ENCODE data around the gene RAB11FIP3. TPM values are rescaled to one million over a fixed set of nuclear protein-coding genes. Genes with fewer than 3 reads are reported as not detected.
"Not testable (repeated sequence)": the region's sequence is repeated elsewhere in the genome, so short reads cannot be mapped to it uniquely, and the experiment has no call there.

The RAB11FIP3 gene
- total RNA-seq, 1 donor from 2014 or later, result 53.8 TPM

GRCh38 chr16:422179-422578 is 3.3 kb upstream of the RAB11FIP3 start:
- DNase-seq (ENCODE audit: extremely low read depth, low read depth, low spot score), result not testable (repeated sequence)

- peak; percentile 88 for DNase-seq (ENCODE audit: extremely low read depth, low read depth, low spot score)
Observed at GRCh38 chr16:424033-424622, 1.3 kb upstream of the RAB11FIP3 start.

DNA sequence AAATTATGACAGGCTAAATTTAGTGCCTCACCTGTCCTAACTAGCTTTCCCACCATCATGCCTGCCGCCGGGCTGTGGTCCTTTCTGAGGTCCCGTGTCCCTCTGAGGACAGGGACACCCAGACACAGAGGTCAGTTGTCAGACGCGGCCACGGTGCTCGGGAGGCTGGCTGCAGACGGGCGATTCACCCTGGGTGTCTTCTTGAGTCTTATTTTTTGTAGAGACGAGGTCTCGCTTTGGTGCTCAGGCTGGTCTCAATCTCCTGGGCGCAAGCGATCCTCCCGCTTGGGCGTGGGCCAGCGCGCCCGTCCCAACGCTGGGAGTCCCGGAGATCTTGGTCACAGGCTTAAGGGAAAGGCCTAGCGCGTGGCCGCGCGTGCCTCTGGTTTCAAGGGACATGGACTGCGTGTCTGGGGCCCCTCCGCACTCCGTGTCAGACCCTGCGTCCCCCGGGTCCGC is 797 bp upstream of the RAB11FIP3 start:
- no peak for DNase-seq (ENCODE audit: extremely low read depth, low read depth, low spot score)

- DNase-seq (ENCODE audit: extremely low read depth, low read depth, low spot score), result no peak
Observed at GRCh38 chr16:425740-426114, 278 bp downstream of the RAB11FIP3 start.

DNA sequence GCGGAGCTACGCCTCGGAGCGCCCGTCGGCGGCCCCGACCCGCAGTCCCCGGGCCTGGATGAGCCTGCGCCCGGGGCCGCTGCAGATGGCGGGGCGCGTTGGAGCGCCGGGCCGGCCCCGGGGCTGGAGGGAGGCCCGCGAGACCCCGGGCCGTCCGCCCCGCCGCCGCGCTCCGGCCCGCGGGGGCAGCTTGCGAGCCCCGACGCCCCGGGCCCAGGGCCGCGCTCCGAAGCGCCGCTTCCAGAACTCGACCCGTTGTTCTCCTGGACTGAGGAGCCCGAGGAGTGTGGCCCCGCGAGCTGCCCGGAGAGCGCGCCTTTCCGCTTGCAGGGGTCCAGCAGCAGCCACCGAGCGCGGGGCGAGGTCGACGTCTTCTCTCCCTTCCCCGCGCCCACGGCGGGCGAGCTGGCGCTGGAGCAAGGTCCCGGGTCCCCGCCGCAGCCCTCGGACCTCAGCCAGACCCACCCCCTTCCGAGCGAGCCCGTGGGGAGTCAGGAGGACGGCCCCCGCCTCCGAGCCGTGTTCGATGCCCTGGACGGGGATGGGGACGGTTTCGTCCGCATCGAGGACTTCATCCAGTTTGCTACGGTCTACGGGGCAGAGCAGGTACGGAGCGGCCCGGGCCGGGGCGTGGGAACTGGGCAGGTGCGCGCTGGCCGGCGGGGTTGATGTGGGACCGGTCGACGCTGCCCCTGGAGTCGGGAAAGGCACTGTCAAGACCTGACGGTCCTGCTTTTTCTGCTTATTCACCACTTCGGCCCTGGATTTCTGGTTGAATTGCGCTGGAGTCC is 861 bp downstream of the RAB11FIP3 start:
- no peak for DNase-seq (ENCODE audit: extremely low read depth, low read depth, low spot score)

GRCh38 chr16:426906-427249 is 1.4 kb downstream of the RAB11FIP3 start:
- DNase-seq (ENCODE audit: extremely low read depth, low read depth, low spot score), result no peak

- no peak for DNase-seq (ENCODE audit: extremely low read depth, low read depth, low spot score)
Observed at GRCh38 chr16:427250-427649, 1.8 kb downstream of the RAB11FIP3 start.

DNA sequence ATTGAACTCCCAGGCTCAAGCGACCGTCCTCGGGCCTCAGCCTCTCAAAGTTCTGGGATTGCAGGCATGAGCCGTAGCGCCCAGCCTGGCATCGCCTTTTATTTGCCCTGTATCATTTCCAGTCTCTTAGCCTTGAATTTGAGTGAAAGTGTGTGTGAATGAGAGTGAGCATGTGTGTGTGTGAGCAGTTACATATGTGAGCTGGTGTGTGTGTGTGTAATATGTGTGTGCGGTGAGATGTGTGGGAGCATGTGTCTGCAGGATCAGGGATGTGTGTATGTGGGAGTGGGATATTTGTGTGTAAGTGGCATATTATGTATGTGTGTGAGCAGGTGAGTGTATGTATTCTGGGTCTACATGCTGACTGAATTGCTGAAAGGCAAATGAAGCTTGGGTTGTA is 5.5 kb downstream of the RAB11FIP3 start:
- DNase-seq (ENCODE audit: extremely low read depth, low read depth, low spot score), result no peak

DNA sequence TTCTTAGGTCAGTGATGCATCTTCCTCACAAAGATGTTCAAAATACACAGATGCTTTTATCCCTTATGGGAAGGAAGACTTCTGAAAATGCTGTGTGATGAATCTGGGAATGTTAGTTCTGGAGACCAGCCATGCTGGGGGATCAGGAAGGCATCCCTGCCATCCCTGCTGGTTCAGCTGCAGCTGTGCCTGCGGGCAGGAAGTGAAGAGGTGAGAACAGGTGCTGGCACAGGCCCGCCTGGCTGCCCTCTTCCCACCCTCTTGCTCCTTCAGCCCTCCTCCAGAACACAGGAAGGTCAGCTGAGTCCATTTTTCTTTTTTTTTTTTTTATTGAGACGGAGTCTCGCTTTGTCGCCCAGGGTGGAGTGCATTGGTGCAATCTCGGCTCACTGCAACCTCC is 15.2 kb downstream of the RAB11FIP3 start:
- DNase-seq (ENCODE audit: extremely low read depth, low read depth, low spot score), result no peak

DNA sequence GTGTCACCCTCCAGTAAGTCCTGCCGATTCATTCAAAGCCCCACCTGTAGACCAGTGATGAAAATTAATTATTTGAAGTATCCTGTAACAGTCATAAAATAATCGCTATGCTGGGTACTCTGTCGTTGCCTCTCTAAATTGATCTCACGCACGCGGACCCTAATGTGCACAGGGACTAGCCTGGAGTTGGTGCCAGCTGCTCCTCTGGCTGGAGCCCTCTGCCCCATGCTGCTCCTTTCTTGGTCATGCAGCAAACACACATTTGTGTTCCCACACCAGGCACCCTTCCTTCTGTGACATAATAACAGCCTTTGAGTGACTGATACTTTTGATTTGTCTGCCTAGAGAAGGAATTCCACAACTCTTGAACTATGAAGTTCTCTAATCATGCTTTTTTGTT is 16.0 kb downstream of the RAB11FIP3 start:
- no peak for DNase-seq (ENCODE audit: extremely low read depth, low read depth, low spot score)

- no peak for DNase-seq (ENCODE audit: extremely low read depth, low read depth, low spot score)
Observed at GRCh38 chr16:442976-443375, 17.5 kb downstream of the RAB11FIP3 start.

GRCh38 chr16:444027-444426 is 18.6 kb downstream of the RAB11FIP3 start:
- no peak for DNase-seq (ENCODE audit: extremely low read depth, low read depth, low spot score)

DNA sequence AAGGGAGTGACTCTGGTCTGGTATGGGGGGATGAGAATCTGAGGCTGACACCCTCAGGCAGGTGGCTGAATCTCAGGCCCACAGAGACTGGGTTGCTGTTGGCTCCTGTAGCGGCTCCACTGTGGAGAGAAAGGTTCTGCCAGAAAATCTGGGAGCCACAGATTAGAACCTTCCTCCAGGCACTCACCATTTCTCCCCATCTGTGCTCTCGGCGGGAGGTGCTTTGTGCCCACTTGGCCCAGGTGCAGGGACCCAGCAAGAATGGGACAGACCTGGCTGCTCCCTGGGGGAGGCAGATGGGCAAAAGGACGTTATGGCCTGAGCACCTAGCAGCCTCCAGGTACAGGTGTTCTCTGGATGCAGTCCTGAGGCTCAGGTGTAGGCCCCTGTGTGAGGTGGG is 20.1 kb downstream of the RAB11FIP3 start:
- no peak for DNase-seq (ENCODE audit: extremely low read depth, low read depth, low spot score)

DNA sequence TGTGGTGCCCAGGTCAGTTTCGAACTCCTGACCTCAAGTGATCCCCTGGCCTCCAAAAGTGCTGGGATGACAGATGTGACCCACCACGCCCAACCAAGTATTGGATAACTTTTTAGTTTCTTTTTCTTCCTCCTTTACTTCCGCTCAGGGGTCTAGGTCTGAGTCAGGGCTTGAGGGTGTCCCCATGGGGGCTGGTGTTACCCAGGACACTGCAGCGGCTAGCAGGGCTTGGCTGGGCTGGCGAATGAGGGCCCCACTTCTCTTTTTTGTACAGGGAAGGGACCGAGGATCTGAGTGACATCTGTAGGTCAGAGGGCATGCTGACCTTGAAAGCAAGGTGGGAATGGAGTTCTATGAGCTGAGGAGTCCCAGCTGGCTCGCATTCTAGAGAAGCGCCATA is 24.9 kb downstream of the RAB11FIP3 start:
- no peak for DNase-seq (ENCODE audit: extremely low read depth, low read depth, low spot score)

- DNase-seq (ENCODE audit: extremely low read depth, low read depth, low spot score), result no peak
Observed at GRCh38 chr16:450785-451512, 25.5 kb downstream of the RAB11FIP3 start.

DNA sequence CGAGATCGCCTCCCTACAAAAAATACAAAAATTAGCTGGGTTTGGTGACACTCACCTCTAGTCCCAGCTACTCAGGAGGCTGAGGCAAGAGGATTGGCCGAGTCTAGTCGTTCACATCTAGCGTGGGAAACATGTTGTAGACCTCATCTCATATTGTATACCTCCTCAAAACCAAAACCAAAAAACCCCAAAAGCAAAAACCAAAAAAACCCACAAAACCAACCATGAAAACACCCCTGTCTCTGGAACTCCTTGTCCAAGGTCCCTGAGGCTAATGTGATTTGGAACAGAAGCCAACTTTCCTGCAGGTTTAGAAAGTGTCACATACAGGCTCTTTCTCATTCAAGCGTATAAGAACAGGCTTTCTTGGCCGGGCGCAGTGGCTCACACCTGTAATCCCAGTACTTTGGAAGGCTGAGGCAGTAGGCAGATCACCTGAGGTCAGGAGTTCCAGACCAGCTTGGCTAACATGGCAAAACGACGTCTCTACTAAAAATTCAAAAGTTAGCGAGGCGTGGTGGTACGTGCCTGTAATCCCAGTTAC is 29.0 kb downstream of the RAB11FIP3 start:
- no peak for DNase-seq (ENCODE audit: extremely low read depth, low read depth, low spot score)

- DNase-seq (ENCODE audit: extremely low read depth, low read depth, low spot score), result no peak
Observed at GRCh38 chr16:455453-455852, 30.0 kb downstream of the RAB11FIP3 start.

- no peak for DNase-seq (ENCODE audit: extremely low read depth, low read depth, low spot score)
Observed at GRCh38 chr16:456891-457483, 31.5 kb downstream of the RAB11FIP3 start.

DNA sequence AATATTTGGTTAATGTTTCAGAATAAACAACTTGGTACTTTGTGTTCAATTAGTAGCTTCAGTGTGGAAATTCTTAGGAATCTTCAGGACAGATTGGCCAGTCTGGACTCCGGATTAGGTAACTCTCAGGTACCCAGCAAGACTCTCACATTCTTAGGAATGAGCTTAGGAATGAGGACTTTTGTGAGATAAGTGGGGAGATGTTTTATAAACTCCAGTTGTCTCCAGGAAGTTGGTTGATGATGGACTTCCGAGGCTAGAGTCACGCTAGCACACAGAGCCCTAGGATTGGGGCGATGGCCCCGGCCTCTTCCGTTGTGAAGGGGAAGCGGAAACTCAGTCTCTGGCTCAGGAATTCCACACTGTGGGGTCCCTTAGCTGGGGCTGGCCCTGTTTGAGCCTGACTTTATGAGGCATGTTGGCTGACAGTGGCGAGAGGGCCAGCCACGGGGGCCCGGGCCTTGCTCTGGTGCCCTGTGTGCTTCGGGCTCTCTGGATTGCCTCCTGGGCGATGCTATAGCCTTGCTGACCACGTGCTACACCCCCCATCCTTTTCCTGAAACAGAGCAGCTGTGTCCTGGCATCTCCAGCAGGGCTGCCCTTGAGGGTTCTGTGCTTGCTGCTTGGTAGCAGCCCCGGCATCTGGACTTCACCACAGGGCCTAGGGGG is 32.4 kb downstream of the RAB11FIP3 start:
- DNase-seq (ENCODE audit: extremely low read depth, low read depth, low spot score), result peak; percentile 84

GRCh38 chr16:459761-460160 is 34.3 kb downstream of the RAB11FIP3 start:
- DNase-seq (ENCODE audit: extremely low read depth, low read depth, low spot score), result no peak

DNA sequence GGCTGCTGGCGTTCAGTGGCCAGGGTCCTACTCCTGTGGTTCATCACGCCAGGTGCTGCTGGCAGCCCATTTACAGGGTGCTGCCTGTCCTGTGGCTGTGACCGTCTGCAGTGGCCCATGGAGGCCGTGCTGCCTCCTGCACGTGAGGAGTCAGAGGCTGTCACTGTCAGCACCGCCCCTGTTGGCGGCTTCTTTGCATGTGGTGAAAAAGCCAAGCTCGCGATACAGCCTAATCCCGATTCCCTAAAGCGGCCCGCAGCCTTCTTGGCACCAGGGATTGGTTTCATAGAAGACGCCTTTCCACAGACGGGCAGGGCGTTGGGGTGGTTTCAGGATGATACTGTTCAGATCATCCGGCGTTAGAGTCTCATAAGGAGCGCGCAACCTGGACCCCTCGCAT is 35.3 kb downstream of the RAB11FIP3 start:
- no peak for DNase-seq (ENCODE audit: extremely low read depth, low read depth, low spot score)
